GM19099 (cell line): ENCODE measurements around the gene UBE2Q1.

ENCODE experiments used
- POLR2A ChIP-seq: IDR thresholded peaks from 3 replicates; pipeline ENCODE4 v1.6.1; 2011; ENCODE audit warnings: low read depth; ENCODE audit not compliant: insufficient read length; ENCODE audit errors: extremely low read depth

Gene UBE2Q1

GRCh38 chr1:154548028-154548427 is 10.4 kb downstream of the UBE2Q1 start:
- no peak for TF ChIP-seq POLR2A

GRCh38 chr1:154547105-154547732 is 11.2 kb downstream of the UBE2Q1 start:
- TF ChIP-seq POLR2A, result no peak

GRCh38 chr1:154546264-154547063 is 12.0 kb downstream of the UBE2Q1 start:
- no peak for TF ChIP-seq POLR2A

DNA sequence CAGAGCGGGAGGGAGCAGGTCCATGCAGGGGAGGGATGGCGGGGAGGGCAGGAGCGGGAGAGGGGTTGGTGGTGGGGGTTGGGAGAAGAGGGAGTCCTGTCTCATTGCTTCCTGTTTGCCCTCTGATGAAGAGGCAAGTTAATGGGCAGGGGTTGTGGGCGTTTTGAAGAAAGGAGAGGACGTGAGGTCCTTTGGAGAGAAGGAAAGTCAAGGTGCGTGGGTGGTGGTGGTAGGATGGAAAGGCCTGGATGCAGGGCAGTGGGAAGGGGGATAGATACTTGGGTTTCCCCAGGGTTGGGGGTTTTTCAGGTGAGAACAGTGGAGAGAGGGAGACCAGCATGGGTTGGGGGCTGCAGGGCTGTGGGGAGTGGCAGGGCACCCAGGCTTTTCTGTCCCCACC is 17.2 kb downstream of the UBE2Q1 start:
- no peak for TF ChIP-seq POLR2A

DNA sequence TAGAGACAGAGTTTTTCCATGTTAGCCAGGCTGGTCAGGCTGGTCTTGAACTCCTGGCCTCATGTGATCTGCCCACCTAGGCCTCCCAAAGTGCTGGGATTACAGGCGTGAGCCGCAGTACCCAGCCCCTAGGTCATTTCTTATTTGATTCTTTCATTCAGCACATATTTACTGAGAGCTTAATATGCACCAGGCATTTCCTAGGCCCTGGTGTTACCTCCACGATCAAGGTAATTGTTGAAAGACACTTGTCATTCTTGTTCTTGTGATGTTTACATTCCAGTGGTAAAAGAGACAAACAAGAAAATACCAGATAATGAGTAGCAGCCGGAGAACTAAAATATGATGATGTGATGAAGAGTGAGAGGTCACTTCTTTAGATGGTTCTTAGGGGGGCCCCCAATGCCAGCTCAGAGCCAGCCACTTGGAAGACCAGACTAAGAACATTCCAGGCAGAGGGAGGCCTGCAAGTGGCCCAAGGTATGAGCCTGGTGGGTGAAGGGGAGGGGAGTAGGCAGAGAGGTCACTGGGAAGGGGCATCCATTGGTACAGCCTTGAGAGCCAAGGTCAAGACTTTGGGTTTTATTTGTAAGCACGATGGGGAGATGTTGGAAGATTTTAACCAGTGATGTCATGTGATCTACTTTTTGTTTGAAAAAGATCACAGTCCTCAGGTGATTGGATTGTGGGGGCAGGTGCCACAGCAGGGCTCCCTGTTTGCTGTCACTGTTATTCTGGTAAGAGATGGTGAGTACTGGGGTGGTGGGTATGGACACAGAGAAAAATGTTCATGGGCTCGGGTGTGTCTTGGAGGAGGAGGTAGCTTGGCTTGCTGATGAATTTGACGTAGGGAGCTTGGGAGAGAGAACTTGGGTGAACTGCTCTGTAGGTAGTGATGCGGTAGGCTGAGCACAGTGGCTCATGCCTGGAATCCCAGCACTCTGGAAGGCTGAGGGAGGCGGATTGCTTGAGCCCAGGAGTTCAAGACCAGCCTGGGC is 18.7 kb downstream of the UBE2Q1 start:
- TF ChIP-seq POLR2A, result no peak

DNA sequence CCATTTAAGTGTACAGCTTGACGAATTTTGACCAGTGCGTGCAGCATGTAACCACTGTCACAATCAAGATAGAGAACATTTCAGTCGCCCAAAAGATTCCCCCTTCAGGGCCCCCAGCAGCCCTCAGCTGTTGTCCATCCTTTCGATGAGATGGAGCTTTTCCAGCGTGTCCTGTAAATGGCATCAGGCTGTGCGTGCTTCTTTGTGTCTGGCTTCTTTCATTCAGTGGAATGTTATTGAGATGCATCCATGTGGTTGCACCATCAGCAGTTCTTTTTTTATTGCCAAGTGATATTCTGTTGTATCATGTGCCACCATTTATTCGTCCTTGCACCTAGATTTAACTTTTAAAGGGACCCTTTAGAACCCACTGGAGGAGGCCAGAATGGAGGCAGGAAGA is 21.9 kb downstream of the UBE2Q1 start:
- no peak for TF ChIP-seq POLR2A

DNA sequence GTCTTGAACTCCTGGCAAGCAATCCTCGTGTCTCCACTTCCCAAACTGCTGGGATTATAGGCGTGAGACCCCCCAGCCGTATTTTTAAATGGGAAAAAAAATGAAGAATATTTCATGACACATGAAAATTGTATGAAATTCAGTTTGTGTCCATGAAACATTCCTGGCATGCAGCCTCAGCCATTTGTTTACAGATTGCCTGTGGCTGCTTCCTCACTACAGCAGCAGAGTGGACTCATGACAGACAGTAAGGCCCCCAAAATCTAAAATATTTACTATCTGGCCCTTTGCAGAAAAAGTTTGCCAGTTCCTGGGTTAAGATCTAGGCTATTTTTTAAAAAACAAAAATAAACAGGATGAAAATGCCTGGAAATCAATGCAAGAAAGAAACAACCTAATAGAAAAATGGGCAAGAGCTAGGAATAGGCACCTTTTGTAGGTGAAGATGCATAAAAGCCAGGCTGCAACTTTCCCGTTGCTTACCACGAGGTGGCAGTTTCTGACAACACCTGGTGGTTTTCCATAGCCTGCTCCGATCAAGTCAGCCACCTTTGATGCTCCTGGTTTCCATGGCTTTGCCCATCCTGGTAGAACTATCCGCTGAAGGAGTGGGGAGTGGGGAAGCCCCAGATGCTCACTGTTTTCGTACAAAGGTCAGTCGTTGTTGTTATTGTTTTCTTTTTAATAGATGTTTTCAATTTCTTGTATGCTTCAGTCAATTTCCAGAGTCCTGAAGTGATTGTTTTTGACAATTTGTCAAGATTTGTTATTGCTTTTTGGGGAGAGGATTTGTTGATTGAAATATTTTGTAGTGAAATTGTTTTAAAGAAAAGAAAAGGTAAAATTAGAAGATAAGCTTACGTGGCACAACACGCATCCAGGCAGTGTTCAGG is 24.3 kb downstream of the UBE2Q1 start:
- no peak for TF ChIP-seq POLR2A

GRCh38 chr1:154529308-154529707 is 29.2 kb downstream of the UBE2Q1 start:
- no peak for TF ChIP-seq POLR2A

DNA sequence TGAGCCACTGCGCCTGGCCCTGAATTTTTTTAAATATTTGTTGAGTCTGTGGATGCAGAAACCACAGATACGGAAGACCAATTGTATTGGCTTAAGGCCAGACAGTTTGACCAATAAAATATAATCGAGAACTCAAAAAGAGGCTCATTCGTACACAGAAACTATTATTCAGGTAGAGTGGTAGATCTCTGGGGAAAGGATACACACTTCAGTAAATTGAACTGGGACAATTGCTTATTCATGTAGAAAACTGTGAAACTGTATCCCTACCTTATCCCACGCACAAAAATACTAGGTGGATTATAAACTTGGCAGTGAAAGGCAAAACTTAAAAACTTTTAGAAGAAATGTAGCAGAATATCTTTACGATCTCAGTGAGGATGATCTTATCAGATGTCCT is 31.3 kb downstream of the UBE2Q1 start:
- TF ChIP-seq POLR2A, result no peak

DNA sequence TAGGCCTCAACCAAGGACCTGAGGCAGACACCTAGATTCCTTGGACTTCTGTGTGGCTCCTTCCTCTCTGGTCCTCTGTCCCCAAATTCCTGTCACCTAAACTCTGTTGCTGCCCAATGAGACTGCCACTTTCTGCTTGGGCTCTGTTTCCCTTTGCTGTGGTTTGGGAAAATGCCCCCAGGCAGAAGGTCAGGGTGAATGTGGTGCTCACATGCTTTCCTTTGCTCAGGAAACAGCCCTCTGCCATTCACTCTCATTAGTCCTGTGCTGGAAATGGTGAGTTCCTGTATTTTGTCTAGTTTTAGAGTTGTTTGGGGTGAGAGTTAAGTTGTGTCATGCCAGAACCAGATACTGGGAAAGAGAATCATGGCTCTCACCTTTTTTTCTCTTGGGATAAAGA is 33.6 kb downstream of the UBE2Q1 start:
- TF ChIP-seq POLR2A, result no peak

- TF ChIP-seq POLR2A, result no peak
These were observed 36.8 kb downstream of the UBE2Q1 start for GRCh38 chr1:154521695-154522094.

DNA sequence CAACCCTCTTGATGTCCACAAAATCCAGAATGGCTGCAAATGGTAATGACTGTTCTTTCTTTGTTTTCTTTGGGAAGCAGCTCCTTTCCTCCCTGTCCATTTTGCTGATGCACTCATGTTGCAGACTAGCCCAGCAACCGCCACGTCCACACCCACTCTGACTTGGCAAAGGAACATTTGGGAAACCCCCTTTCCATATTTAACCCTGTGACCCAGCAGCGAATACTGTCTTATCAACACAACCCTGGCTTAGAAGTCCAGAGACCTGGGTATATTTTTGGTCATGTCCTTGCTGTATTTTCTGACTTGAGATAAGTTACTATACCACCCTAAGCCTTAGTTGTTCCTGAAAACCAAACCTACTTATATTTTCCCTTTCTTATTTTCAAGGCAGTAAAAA is 38.1 kb downstream of the UBE2Q1 start:
- no peak for TF ChIP-seq POLR2A

- TF ChIP-seq POLR2A, result no peak
These were observed 38.9 kb downstream of the UBE2Q1 start for GRCh38 chr1:154519591-154519991.

- TF ChIP-seq POLR2A, result no peak
These were observed 40.8 kb downstream of the UBE2Q1 start for GRCh38 chr1:154517661-154518060.
